RWPE2 (cell line): ENCODE measurements around the gene CPXM2.

Source experiments
- ATAC-seq: fragments of 200-7000 bp; cut with Tn5 transposase; 3 replicates; pipeline ENCODE4 v1.9.1; 2021; ENCODE audit warnings: low read depth
- DNase-seq: peaks from one replicate; pipeline ENCODE4 v3.0.0-alpha.2; 2020; ENCODE audit warnings: low spot score
- H3K27ac ChIP-seq: fragments of 450-650 bp; 2 replicates; pipeline ENCODE4 v1.5.1; 2017; ENCODE audit warnings: mild to moderate bottlenecking; ENCODE audit not compliant: poor library complexity, severe bottlenecking
- H3K27me3 ChIP-seq: fragments of 250-450 bp; sonication (Bioruptor Pico); 2 replicates; pipeline ENCODE4 v1.5.1; 2021; ENCODE audit warnings: mild to moderate bottlenecking, moderate library complexity; ENCODE audit not compliant: insufficient read depth, poor library complexity, severe bottlenecking
- H3K36me3 ChIP-seq: fragments of 250-450 bp; sonication (Bioruptor Pico); 2 replicates; pipeline ENCODE4 v1.5.1; 2020; ENCODE audit warnings: low read depth, mild to moderate bottlenecking, moderate library complexity
- H3K4me1 ChIP-seq: fragments of 250-450 bp; sonication (Bioruptor Pico); 2 replicates; pipeline ENCODE4 v1.5.1; 2021; ENCODE audit warnings: mild to moderate bottlenecking, moderate library complexity; ENCODE audit not compliant: insufficient read depth, poor library complexity, severe bottlenecking
- H3K4me3 ChIP-seq: fragments of 250-450 bp; sonication (Bioruptor Pico); 2 replicates; pipeline ENCODE4 v1.5.1; 2021; ENCODE audit warnings: mild to moderate bottlenecking, moderate library complexity; ENCODE audit not compliant: severe bottlenecking
- H3K9me3 ChIP-seq: fragments of 250-450 bp; sonication (Bioruptor Pico); 2 replicates; pipeline ENCODE4 v1.5.1; 2021; ENCODE audit warnings: mild to moderate bottlenecking, moderate library complexity; ENCODE audit not compliant: severe bottlenecking
- TF ChIP-seq, protein P1 (sequence below): fragments of 450-650 bp; IDR thresholded peaks from one replicate; pipeline ENCODE4 v1.5.1; 2017; ENCODE audit warnings: mild to moderate bottlenecking, moderate library complexity; ENCODE audit not compliant: poor library complexity, severe bottlenecking

CPXM2 gene

DNA sequence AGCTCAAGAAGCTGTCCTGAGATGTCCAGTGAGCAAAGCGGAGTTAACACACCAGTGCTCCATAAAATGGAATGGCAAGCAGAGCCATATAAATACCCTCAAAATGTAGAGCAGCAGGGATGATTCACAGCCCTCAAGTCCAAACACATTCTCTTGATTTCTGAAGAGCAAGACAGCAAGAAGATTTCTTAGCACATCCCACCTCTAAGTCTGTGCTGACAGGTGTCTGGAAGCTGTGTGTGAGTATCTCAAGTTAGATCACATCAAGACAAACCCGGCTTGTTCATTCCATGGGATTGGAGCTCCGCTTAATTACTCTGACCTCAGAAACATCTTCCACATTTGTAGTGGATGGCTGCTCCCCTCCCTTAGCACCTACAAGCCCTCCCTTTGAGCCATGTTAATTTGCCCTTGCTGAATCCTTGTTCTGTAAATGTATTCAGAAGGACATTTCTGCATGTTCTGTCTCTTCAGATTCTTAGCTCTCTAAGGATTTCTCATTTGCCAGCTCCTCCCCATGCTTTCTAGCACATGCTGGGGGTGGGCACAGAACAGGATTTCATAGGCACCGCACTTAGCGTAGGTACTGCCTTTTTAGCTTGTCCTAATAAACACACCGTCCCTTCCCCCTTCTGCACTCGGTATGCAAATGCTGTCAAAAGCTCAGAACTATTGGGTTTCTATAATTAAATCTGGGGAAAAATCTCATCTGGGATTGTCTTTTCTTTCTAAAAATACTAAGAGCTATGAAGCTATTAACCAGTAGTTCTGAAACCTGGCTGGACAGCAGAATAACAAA is 112.7 kb downstream of the CPXM2 start:
- Histone ChIP-seq H3K4me3 (no peak overlapping the region), H3K9me3 (no peaks in the 10 kb centered on the region), H3K4me1 (no peaks in the 10 kb centered on the region), H3K27me3 (peaks cover 20% of the 10 kb centered on the region), H3K27ac (no peak overlapping the region), H3K36me3 (no peaks in the 10 kb centered on the region)
- TF ChIP-seq, protein P1, sequence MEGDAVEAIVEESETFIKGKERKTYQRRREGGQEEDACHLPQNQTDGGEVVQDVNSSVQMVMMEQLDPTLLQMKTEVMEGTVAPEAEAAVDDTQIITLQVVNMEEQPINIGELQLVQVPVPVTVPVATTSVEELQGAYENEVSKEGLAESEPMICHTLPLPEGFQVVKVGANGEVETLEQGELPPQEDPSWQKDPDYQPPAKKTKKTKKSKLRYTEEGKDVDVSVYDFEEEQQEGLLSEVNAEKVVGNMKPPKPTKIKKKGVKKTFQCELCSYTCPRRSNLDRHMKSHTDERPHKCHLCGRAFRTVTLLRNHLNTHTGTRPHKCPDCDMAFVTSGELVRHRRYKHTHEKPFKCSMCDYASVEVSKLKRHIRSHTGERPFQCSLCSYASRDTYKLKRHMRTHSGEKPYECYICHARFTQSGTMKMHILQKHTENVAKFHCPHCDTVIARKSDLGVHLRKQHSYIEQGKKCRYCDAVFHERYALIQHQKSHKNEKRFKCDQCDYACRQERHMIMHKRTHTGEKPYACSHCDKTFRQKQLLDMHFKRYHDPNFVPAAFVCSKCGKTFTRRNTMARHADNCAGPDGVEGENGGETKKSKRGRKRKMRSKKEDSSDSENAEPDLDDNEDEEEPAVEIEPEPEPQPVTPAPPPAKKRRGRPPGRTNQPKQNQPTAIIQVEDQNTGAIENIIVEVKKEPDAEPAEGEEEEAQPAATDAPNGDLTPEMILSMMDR, result no peak
- ATAC-seq (no peak), DNase-seq (no peak)

DNA sequence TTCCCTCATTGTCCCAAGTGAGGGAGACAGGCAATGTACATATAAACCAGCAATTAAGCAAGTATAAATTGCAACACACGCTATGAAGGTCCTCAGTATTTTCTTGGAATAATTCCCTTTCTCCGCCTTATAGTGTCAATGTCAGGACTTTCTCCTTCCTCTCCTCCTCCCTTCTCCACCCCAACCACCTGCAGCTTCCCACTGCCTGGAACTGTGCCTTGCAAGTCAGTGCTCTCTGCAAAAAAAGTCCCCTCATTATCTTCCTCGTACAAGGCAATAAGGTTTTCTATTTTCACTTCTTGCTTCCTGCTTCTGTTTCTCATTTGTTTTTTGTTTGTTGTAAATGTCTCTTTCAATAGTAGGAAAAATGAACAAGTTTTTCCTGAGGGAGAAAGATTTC is 113.7 kb downstream of the CPXM2 start:
- Histone ChIP-seq H3K27ac (no peak overlapping the region), H3K4me3 (no peak overlapping the region), H3K4me1 (no peaks in the 10 kb centered on the region), H3K27me3 (peaks cover 20% of the 10 kb centered on the region), H3K9me3 (no peaks in the 10 kb centered on the region), H3K36me3 (no peaks in the 10 kb centered on the region)
- no peak for DNase-seq
- TF ChIP-seq, protein P1, result no peak
- no peak for ATAC-seq

DNA sequence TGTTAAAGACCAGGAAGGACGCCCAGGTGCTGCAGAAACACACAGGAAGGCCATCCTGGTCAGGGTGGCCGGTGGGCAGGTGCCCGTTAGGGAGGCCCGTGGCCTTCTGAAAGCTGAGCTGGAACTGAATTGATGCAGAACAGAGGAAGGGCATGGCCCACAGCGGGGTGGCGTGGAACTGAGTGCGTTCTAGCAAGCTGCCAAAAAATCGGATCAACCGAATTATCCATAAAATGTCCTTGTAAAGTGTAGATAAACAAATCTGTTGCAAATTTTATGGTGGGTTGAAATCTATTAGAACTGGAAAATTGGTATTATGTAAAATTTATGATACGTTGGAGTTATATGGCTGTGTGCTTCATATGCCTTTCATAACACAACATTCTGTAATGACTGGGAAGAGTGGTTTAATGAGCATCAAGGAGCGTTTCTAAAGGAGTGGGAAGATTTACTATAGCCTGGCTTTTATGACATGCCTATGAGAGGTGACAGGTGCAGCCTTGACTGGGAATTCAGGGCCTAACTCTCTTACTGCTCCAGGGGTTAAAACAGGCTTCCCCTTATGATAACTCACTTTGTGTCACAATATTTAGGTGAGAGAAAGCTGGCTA is 117.4 kb downstream of the CPXM2 start:
- Histone ChIP-seq H3K27ac (no peak overlapping the region), H3K4me1 (no peaks in the 10 kb centered on the region), H3K4me3 (no peak overlapping the region), H3K36me3 (no peaks in the 10 kb centered on the region), H3K9me3 (no peaks in the 10 kb centered on the region), H3K27me3 (peaks cover 14% of the 10 kb centered on the region)
- ATAC-seq, result no peak
- TF ChIP-seq, protein P1, result no peak
- no peak for DNase-seq

DNA sequence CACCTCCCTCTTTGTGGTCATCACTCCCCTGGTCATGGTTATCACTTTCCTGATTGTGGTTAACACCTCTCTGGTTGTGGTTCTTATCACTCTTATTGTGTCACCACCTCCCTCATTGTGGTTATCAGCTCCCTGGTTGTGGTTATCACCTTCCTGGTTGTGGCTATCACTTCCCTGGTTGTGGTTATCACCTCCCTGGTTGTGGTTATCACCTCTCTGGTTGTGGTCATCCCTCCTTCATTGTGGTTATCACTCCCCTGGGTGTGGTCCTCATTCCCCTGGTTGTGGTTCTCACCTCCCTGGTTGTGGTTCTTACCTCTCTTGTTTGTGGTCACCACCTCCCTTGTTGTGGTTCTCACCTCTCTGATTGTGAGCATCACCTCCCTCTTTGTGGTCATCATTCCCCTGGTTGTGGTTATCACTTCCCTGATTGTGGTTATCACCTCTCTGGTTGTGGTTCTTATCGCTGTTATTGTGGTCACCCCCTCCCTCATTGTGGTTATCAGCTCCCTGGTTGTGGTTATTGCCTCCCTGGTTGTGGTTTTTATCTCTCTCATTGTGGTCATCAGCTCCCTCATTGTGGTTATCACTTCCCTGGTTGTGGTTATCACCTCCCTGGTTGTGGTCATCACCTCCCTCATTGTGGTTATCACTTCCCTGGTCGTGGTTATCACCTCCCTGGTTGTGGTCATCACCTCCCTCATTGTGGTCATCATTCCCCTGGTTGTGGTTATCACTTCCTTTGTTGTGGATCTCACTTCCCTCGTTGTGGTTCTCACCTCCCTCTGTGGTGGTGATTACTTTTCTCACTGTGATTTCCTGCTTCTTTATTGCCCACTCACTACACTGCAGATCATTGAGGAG is 118.7 kb downstream of the CPXM2 start:
- Histone ChIP-seq H3K36me3 (no peaks in the 10 kb centered on the region), H3K4me3 (no peak overlapping the region), H3K4me1 (no peaks in the 10 kb centered on the region), H3K27me3 (peaks cover 3% of the 10 kb centered on the region), H3K27ac (no peak overlapping the region), H3K9me3 (no peaks in the 10 kb centered on the region)
- TF ChIP-seq, protein P1, result no peak
- no peak for DNase-seq
- no peak for ATAC-seq
